GM12878 (cell line): ENCODE measurements around the gene MKRN2.

Source experiments
- CHD4 ChIP-seq: fragments of 200-600 bp; sonication (generic); IDR thresholded peaks from 2 replicates; pipeline ENCODE4 v1.6.1; 2016; ENCODE audit warnings: mild to moderate bottlenecking
- EGR1 ChIP-seq, 2 experiments: IDR thresholded peaks; 1 replicate in 1 of 2; 2 replicates in 1 of 2; pipeline ENCODE4 v1.6.1; 2011 to 2012; ENCODE audit warnings: low read depth in 2 of 2, low read length in 2 of 2, borderline replicate concordance in 1 of 2, mild to moderate bottlenecking in 1 of 2, moderate library complexity in 1 of 2
- MXI1 ChIP-seq: fragments of 150-350 bp; IDR thresholded peaks from 2 replicates; pipeline ENCODE4 v1.6.1; 2011; ENCODE audit warnings: low read depth, mild to moderate bottlenecking, inconsistent platforms, low read length, improper control_type of control experiment
- PAX8 ChIP-seq: fragments of 450-650 bp; IDR thresholded peaks from 2 replicates; pipeline ENCODE4 v1.6.1; 2017; ENCODE audit warnings: mild to moderate bottlenecking, moderate library complexity
- POLR2A ChIP-seq: IDR thresholded peaks from 2 replicates; pipeline ENCODE4 v1.6.1; 2011; ENCODE audit warnings: low read depth, mild to moderate bottlenecking, low read length
- POLR2AphosphoS2 ChIP-seq: IDR thresholded peaks from 2 replicates; pipeline ENCODE4 v1.6.1; 2011; ENCODE audit warnings: low read depth, mild to moderate bottlenecking, low read length, improper control_type of control experiment, moderate library complexity
- RAD21 ChIP-seq: IDR thresholded peaks from 2 replicates; pipeline ENCODE4 v1.6.1; 2011; ENCODE audit warnings: mild to moderate bottlenecking, low read depth, low read length, moderate library complexity; ENCODE audit not compliant: insufficient read depth
- RCOR1 ChIP-seq: conservative IDR thresholded peaks from 2 replicates; pipeline ENCODE4 v1.6.1; 2012; ENCODE audit warnings: low read depth, low read length, improper control_type of control experiment
- SUPT20H ChIP-seq: IDR thresholded peaks from 2 replicates; pipeline ENCODE4 v1.6.1; 2011; ENCODE audit warnings: low read depth, mild to moderate bottlenecking, low read length, moderate library complexity, borderline replicate concordance; ENCODE audit not compliant: control insufficient read depth
- TF ChIP-seq, protein P1 (sequence below): IDR thresholded peaks from 2 replicates; pipeline ENCODE4 v1.6.1; 2011; ENCODE audit warnings: low read depth, mild to moderate bottlenecking, low read length, moderate library complexity, borderline replicate concordance; ENCODE audit errors: extremely low read depth
- TF ChIP-seq, protein P2 (sequence below): fragments of 450-650 bp; IDR thresholded peaks from 2 replicates; pipeline ENCODE4 v1.6.1; 2016; ENCODE audit warnings: mild to moderate bottlenecking

DNA sequence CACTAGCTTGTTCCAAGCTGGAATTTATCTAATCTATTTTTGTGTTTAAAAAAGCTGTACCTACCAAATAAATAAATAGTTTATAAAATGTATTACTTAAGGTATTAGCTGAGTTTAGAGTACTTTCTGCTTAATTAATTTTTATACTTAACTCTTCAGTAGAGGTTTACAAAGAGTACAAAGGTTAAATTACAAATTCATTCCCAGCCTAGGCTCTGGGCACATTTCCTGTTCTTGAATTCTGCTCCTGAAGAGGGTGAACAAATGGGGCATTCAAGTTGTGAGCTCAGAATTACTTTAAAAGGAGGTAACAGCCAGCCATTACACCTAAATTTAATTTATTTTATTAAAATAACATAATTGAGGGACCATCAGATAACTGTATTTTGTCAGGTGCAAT, 26.4 kb downstream of the MKRN2 start:
- TF ChIP-seq CHD4 (no peak), SUPT20H (no peak), POLR2AphosphoS2 (no peak), RAD21 (no peak), MXI1 (no peak), PAX8 (no peak), EGR1 (IDR thresholded peaks at IDR 0.05; ENCODE audit: borderline replicate concordance in 1 of 2, low read depth in 2 of 2, low read length in 2 of 2) (no peak), POLR2A (no peak), RCOR1 (no peak)
- TF ChIP-seq, protein P1, sequence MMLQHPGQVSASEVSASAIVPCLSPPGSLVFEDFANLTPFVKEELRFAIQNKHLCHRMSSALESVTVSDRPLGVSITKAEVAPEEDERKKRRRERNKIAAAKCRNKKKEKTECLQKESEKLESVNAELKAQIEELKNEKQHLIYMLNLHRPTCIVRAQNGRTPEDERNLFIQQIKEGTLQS: no peak
- TF ChIP-seq, protein P2, sequence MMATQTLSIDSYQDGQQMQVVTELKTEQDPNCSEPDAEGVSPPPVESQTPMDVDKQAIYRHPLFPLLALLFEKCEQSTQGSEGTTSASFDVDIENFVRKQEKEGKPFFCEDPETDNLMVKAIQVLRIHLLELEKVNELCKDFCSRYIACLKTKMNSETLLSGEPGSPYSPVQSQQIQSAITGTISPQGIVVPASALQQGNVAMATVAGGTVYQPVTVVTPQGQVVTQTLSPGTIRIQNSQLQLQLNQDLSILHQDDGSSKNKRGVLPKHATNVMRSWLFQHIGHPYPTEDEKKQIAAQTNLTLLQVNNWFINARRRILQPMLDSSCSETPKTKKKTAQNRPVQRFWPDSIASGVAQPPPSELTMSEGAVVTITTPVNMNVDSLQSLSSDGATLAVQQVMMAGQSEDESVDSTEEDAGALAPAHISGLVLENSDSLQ: no peak
